Eye (tissue), 1 donor: Measurements from ENCODE around the gene BABAM2.
"Not testable (repeated sequence)": the region's sequence is repeated elsewhere in the genome, so short reads cannot be mapped to it uniquely, and the experiment has no call there.

Source experiments
- DNase-seq: peaks from one replicate; pipeline ENCODE4 v3.0.0-alpha.2; 2015

BABAM2 gene

GRCh38 chr2:27988718-27989117, 98.2 kb downstream of the BABAM2 start:
- no peak for DNase-seq

- DNase-seq, result no peak
These were observed 98.6 kb downstream of the BABAM2 start for GRCh38 chr2:27989149-27989548.

GRCh38 chr2:27990030-27990590, 99.6 kb downstream of the BABAM2 start:
- DNase-seq, result no peak

GRCh38 chr2:27991146-27991545, 100.6 kb downstream of the BABAM2 start:
- DNase-seq, result no peak

- no peak for DNase-seq
These were observed 102.4 kb downstream of the BABAM2 start for GRCh38 chr2:27992787-27993401.

GRCh38 chr2:27993402-27993787, 102.9 kb downstream of the BABAM2 start:
- DNase-seq, result no peak

- no peak for DNase-seq
These were observed 103.6 kb downstream of the BABAM2 start for GRCh38 chr2:27993950-27994728.

GRCh38 chr2:27996156-27996922, 105.8 kb downstream of the BABAM2 start:
- no peak for DNase-seq

- no peak for DNase-seq
These were observed 109.8 kb downstream of the BABAM2 start for GRCh38 chr2:28000287-28000686.

GRCh38 chr2:28002181-28002580, 111.7 kb downstream of the BABAM2 start:
- no peak for DNase-seq

- no peak for DNase-seq
These were observed 113.6 kb downstream of the BABAM2 start for GRCh38 chr2:28004086-28004485.

GRCh38 chr2:28009732-28010131, 119.2 kb downstream of the BABAM2 start:
- DNase-seq, result no peak

- DNase-seq, result no peak
These were observed 120.8 kb downstream of the BABAM2 start for GRCh38 chr2:28011322-28011737.

GRCh38 chr2:28018474-28018873, 127.9 kb downstream of the BABAM2 start:
- DNase-seq, result not testable (repeated sequence)

GRCh38 chr2:28019521-28019920, 129.0 kb downstream of the BABAM2 start:
- DNase-seq, result not testable (repeated sequence)

GRCh38 chr2:28021898-28022297, 131.4 kb downstream of the BABAM2 start:
- DNase-seq, result no peak

- no peak for DNase-seq
These were observed 134.6 kb downstream of the BABAM2 start for GRCh38 chr2:28025123-28025522.

GRCh38 chr2:28026230-28026629, 135.7 kb downstream of the BABAM2 start:
- DNase-seq, result not testable (repeated sequence)

- no peak for DNase-seq
These were observed 137.5 kb downstream of the BABAM2 start for GRCh38 chr2:28028025-28028424.

GRCh38 chr2:28030600-28030999, 140.1 kb downstream of the BABAM2 start:
- DNase-seq, result no peak

GRCh38 chr2:28032816-28033215, 142.3 kb downstream of the BABAM2 start:
- no peak for DNase-seq

- DNase-seq, result no peak
These were observed 144.2 kb downstream of the BABAM2 start for GRCh38 chr2:28034696-28035095.

- DNase-seq, result no peak
These were observed 144.7 kb downstream of the BABAM2 start for GRCh38 chr2:28035163-28035690.
